Activated CD4-positive, alpha-beta T cell treated with anti-CD3 and anti-CD28 coated beads for 36 hours (primary cell): ENCODE measurements around the gene ZNF512B. TPM values are rescaled to one million over a fixed set of nuclear protein-coding genes. Genes with fewer than 3 reads are reported as not detected.
A peak's percentile ranks its signal among the peaks of the same experiment; 100 is the strongest.

Experiments used
- ATAC-seq: fragments of 200-7000 bp; cut with Tn5 transposase; one replicate; pipeline ENCODE4 v1.10.0; 2021; ENCODE audit warnings: mild to moderate bottlenecking, moderate library complexity
- CTCF ChIA-PET: fragments of 350-600 bp; sonication (Branson Sonifier 250); formaldehyde crosslinking; loops from one replicate; lab custom pipeline; 2021; ENCODE audit warnings: antibody characterized with exemption; lab: Charles Lee
- POLR2A ChIA-PET: fragments of 350-600 bp; sonication (Branson Sonifier 250); formaldehyde crosslinking; loops from one replicate; lab custom pipeline; 2021; ENCODE audit warnings: antibody characterized with exemption, inconsistent platforms; lab: Charles Lee
- DNase-seq: peaks from one replicate; pipeline ENCODE4 v3.0.0-alpha.2; 2020
- H3K27ac Mint-ChIP-seq: one replicate; pipeline ENCODE4 v1.8.0; 2021; ENCODE audit warnings: mixed read lengths
- H3K27me3 Mint-ChIP-seq: one replicate; pipeline ENCODE4 v1.8.0; 2021; ENCODE audit warnings: mixed read lengths
- H3K36me3 Mint-ChIP-seq: one replicate; pipeline ENCODE4 v1.8.0; 2021; ENCODE audit warnings: low read depth, mixed read lengths
- H3K4me1 Mint-ChIP-seq: one replicate; pipeline ENCODE4 v1.8.0; 2021; ENCODE audit warnings: mixed read lengths
- H3K4me3 Mint-ChIP-seq: one replicate; pipeline ENCODE4 v1.8.0; 2021; ENCODE audit warnings: mild to moderate bottlenecking, moderate library complexity, mixed read lengths
- H3K9me3 Mint-ChIP-seq: one replicate; pipeline ENCODE4 v1.8.0; 2021; ENCODE audit warnings: low read depth, mixed read lengths
- intact Hi-C, 2 experiments: fragments of 100-400 bp; cut with DNase I in 1 of 2; cut with micrococcal nuclease in 1 of 2; formaldehyde crosslinking; loops; one replicate each; pipeline versions ENCODE4 v1.14.2 to v1.15.1; 2022 to 2024; cut with DNase I, micrococcal nuclease
- microRNA-seq: library from miRNA; unstranded; fragments of <30 nt; microRNA quantifications from one replicate; pipeline ENCODE4 v1.2.0, GENCODE V29; 2021; ENCODE audit warnings: borderline replicate concordance
- total RNA-seq, 2 experiments: library from RNA; stranded (reverse); gene quantifications; one replicate each; pipeline ENCODE4 v1.2.3, GENCODE V29; 2021

ZNF512B gene
- total RNA-seq, 2 experiments from 2014 or later = 12.6 to 13.1 TPM

DNA sequence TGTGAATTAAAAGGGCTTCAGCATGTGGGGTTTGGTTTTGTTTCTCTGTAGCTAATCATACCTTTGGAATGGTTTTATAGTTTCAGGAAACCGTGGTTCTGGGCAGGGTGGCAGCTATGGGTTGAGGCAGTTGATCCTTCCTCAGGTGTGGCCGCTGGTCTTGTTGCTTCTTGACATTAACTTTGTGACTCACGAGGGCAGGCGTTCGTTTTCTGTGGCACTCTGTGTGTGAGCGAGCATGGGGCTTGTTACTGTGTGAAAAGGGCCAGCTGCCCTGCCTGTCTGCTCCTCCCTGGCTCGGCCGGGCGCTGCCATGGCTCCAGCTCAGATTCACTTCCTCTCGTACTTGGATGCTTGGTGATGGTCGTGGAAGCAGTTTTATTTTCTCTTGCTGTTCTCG, 58.6 kb downstream of the ZNF512B start:
- ATAC-seq = no peak
- ChIA-PET POLR2A (no interaction called here), CTCF (interaction anchor here (0.6 to 2.9 kb wide), 4 partner anchors 15 to 71 kb away, joined by 3 to 10 read pairs (median 5); partner anchors contain the start of gene TPD52L2)
- no peak overlapping the region for H3K4me3 Mint-ChIP-seq
- H3K4me1 Mint-ChIP-seq = peaks cover 31% of the 10 kb centered on the region
- DNase-seq = no peak
- no peaks in the 10 kb centered on the region for H3K27me3 Mint-ChIP-seq
- H3K36me3 Mint-ChIP-seq = peaks cover 20% of the 10 kb centered on the region
- intact Hi-C loops = no loop called here
- no peaks in the 10 kb centered on the region for H3K9me3 Mint-ChIP-seq
- H3K27ac Mint-ChIP-seq = no peak overlapping the region

- Mint-ChIP-seq H3K36me3 (peaks cover 6% of the 10 kb centered on the region), H3K27ac (no peak overlapping the region), H3K4me1 (peaks cover 41% of the 10 kb centered on the region), H3K27me3 (no peaks in the 10 kb centered on the region), H3K4me3 (no peak overlapping the region), H3K9me3 (no peaks in the 10 kb centered on the region)
- no peak for DNase-seq
- ChIA-PET CTCF (interaction anchor here (1.1 to 1.8 kb wide), 3 partner anchors 13 to 197 kb away, joined by 3 to 6 read pairs (median 4); partner anchors contain the start of gene DNAJC5), POLR2A (no interaction called here)
- ATAC-seq = no peak
- intact Hi-C loops = loop anchor here (2.0 to 10.0 kb wide), 2 partner anchors 67 to 217 kb away; no protein-coding TSS in a partner anchor
Observed at GRCh38 chr20:63908008-63908682, 61.6 kb downstream of the ZNF512B start.

Small RNA genes lying within 50 kb of the gene (microRNA-seq; reads per million reads assigned to microRNA genes)
- gene MIR1914 (4.2 reads per million, percentile 10 among the genes with 10 or more reads in this experiment), gene MIR647 (not detected), gene MIR941-1 (not detected), gene MIR941-2 (not detected), gene MIR941-3 (not detected), gene MIR941-4 (not detected), gene MIR941-5 (not detected)

Other genes starting within 250 kb of the ZNF512B start
- gene LIME1, start 233.3 kb downstream of the ZNF512B start, total RNA-seq = 10 to 100 TPM in 1 of 2 experiments, 1 to 10 TPM in 1; 7.3 to 10.2 TPM
- gene SLC2A4RG, start 230.2 kb downstream of the ZNF512B start, total RNA-seq = 10 to 100 TPM; 30.9 to 34.9 TPM
- gene ZBTB46, start 138.7 kb downstream of the ZNF512B start, total RNA-seq = 1 to 10 TPM in 1 of 2 experiments, under 1 TPM in 1; 0.88 to 1.3 TPM
- gene ABHD16B, start 108.4 kb downstream of the ZNF512B start, total RNA-seq = under 1 TPM; 0.11 to 0.16 TPM
- gene TPD52L2, start 104.7 kb downstream of the ZNF512B start, total RNA-seq = 10 to 100 TPM; 54.0 to 56.3 TPM
- 10 to 100 TPM; 30.1 to 34.3 TPM for gene DNAJC5, start 74.8 kb downstream of the ZNF512B start, total RNA-seq
- 10 to 100 TPM; 28.3 to 32.2 TPM for gene UCKL1, start 13.5 kb downstream of the ZNF512B start, total RNA-seq
- gene SAMD10, start 9.7 kb upstream of the ZNF512B start, total RNA-seq = 10 to 100 TPM; 25.4 to 30.7 TPM
- gene PRPF6, start 11.2 kb upstream of the ZNF512B start, total RNA-seq = 10 to 100 TPM; 60.5 to 67.0 TPM
- 1 to 10 TPM; 2.3 to 3.3 TPM for gene C20orf204, start 66.3 kb upstream of the ZNF512B start, total RNA-seq
- not detected for gene SOX18, start 79.7 kb upstream of the ZNF512B start, total RNA-seq
- gene TCEA2, start 93.3 kb upstream of the ZNF512B start, total RNA-seq = 10 to 100 TPM; 40.6 to 50.0 TPM
- gene RGS19, start 109.6 kb upstream of the ZNF512B start, total RNA-seq = 10 to 100 TPM; 39.6 to 40.2 TPM
- under 1 TPM; 0.42 to 0.50 TPM for gene OPRL1, start 110.2 kb upstream of the ZNF512B start, total RNA-seq
- gene LKAAEAR1, start 114.5 kb upstream of the ZNF512B start, total RNA-seq = under 1 TPM; 0.30 to 0.46 TPM
- gene NPBWR2, start 137.6 kb upstream of the ZNF512B start, total RNA-seq = not detected
- under 1 TPM; 0.12 to 0.14 TPM for gene MYT1, start 194.5 kb upstream of the ZNF512B start, total RNA-seq